Measurements from ENCODE around the gene RNASE12.

DNA sequence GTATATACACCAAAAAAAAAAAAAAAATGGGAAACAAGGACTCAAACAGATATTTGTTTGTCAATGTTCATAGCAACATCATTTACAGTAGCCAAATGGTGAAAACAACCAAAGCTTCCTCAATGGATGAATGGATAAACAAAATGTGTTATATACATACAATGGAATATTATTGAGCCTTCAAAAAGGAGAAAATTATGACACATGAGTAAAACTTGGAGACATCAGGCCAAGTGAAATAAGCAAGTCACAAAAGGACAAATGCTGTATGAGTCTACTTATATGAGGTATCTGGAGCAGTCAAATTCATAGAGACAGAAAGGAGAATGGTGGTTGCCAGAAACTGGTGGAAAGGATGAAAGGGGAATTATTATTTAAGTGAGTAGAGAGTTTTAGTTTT lies 38.2 kb downstream of the RNASE12 start:
- no peak for TF ChIP-seq GATA3 (IDR thresholded peaks at IDR 0.05; ENCODE audit: low read depth, low read length)
- no peak for TF ChIP-seq GATA2 (IDR thresholded peaks at IDR 0.05; ENCODE audit: low read depth, low read length)
